Fibroblast of pulmonary artery (primary cell): ENCODE measurements around the gene GPR146.

Experiments used
- DNase-seq: peaks from one replicate; pipeline ENCODE4 v3.0.0-alpha.2; 2010; ENCODE audit warnings: low read depth
- H3K4me3 ChIP-seq: replicated peaks from 2 replicates; pipeline ENCODE4 v1.5.1; 2011; ENCODE audit warnings: low read depth, mild to moderate bottlenecking, control low read depth, low read length, moderate library complexity
- TF ChIP-seq, protein P1 (sequence below): IDR thresholded peaks from 2 replicates; pipeline ENCODE4 v1.5.1; 2011; ENCODE audit warnings: mild to moderate bottlenecking, control low read depth, low read length, inconsistent platforms; ENCODE audit errors: missing control alignments

Gene GPR146

DNA sequence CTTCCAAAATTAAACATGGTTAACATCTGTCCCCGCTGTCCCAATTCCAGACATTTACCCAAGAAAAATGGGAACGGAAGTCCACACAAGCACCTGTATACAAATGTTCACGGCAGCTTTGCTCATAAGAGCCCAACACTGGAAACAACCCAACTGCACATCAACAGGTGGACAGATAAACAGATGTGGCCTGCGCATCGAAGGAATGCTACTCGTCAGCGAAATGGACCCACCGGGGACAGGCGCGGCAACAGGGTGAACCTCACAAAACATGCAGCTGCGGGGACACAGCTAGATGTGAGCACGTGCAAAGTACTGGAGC is 20.9 kb downstream of the GPR146 start:
- DNase-seq, result no peak
- H3K4me3 ChIP-seq, result no peak overlapping the region
- TF ChIP-seq, protein P1, sequence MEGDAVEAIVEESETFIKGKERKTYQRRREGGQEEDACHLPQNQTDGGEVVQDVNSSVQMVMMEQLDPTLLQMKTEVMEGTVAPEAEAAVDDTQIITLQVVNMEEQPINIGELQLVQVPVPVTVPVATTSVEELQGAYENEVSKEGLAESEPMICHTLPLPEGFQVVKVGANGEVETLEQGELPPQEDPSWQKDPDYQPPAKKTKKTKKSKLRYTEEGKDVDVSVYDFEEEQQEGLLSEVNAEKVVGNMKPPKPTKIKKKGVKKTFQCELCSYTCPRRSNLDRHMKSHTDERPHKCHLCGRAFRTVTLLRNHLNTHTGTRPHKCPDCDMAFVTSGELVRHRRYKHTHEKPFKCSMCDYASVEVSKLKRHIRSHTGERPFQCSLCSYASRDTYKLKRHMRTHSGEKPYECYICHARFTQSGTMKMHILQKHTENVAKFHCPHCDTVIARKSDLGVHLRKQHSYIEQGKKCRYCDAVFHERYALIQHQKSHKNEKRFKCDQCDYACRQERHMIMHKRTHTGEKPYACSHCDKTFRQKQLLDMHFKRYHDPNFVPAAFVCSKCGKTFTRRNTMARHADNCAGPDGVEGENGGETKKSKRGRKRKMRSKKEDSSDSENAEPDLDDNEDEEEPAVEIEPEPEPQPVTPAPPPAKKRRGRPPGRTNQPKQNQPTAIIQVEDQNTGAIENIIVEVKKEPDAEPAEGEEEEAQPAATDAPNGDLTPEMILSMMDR, result no peak

DNA sequence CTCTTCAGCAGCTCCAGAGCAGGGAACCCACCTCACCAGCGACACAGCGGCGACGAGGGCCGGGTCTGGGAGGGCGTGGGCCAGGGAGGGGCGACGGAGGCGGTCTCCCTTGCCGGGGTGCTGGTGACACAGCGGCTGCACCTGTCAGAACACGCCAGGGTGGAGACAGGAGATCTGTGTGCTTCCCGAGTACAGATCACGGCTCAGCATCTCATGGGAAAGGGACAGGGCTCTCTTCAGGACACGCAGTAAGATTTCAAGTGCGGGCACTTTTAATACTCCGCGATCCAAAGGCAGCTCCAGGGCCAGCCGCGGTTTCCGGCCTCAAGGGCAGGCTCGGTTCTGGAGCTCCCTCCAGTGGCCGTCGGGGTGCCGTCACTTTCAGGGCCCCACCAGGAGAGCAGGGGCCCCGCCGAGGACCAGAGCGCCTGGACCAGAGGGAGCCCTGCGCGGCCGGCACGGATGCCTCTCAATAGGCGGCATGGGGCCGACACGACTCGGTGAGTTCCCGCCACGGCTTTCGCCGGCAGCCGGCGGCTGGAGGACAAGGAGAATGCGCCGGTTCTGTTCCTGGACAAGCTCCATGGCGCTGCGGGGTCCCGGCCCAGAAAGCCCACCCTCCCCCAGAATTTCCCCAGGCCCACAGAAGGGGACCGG is 21.4 kb downstream of the GPR146 start:
- TF ChIP-seq, protein P1, result peak; percentile 72
- peak; percentile 77 for DNase-seq
- H3K4me3 ChIP-seq, result no peak overlapping the region

DNA sequence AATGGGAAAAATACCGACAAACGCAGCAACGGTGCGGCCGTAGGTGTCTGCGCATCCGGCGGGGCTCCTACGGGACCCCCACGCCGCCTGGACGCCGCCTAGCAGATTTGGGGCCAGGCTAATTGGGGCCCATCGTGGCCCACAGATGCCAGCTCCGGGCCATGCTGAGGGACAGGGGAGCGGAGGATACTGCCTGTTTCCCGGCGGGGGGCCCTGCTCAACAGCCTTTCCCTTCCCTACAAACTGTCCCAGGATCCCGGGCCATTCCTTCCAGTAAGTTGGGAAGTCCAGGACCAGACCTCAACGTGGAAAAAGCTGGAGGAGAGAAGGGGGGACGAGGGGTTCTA is 21.9 kb downstream of the GPR146 start:
- no peak overlapping the region for H3K4me3 ChIP-seq
- DNase-seq, result no peak
- TF ChIP-seq, protein P1, result no peak

DNA sequence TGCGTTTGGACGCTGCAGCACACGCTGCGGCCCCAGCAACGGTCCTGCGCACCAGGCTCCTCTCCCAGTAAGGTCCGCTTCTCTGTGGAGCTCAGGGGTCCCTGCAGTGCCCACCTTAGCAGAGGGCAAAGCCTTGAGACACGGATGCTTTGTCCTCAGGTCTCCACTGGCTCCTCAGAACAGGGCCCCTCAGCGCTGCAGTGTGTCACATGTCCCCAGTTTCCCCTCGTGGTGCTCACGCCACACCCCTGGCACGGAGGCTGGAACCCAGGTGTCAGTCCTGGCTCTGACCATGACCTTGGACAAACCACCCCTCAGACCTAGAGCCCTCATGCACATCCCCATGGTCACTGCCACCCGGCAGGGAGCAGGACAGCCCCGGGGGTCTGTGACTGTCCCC is 23.7 kb downstream of the GPR146 start:
- H3K4me3 ChIP-seq, result no peak overlapping the region
- DNase-seq, result no peak
- TF ChIP-seq, protein P1, result no peak

DNA sequence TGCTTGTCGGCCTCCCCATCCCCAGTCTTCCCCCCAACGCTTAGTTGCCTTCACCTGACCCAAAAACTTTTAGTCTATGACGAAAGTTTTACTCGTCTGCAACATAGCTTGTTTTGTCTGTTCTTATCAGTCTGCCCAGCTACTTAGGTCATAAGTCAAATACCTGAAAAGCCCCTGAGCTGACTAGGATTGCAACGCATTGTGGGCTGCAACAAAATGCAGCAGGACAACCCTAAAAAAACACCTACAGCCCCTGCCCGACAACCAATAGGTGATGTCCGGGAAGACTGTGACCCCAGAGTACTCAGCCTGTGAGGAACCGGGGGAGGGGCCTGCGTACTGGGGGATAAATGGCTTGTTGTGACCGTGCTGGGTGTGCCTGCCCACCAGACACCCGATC is 24.3 kb downstream of the GPR146 start:
- no peak overlapping the region for H3K4me3 ChIP-seq
- TF ChIP-seq, protein P1, result no peak
- no peak for DNase-seq

DNA sequence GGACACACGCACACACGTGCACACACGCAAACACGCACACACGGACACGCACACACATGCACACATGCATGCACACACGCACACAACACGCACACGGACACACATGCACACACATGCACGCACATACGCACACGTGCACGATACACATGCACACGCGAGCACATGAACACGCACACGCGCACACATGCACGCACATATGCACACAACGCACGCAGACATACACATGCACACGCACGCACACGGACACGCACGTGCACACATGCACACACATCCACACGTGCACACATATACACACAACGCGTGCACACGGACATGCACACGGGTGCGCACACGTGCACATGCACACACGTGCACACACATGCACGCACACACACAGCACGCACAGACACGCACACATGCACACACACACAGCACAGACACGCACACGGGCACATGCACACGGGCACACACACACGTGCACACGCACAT is 26.2 kb downstream of the GPR146 start:
- DNase-seq, result no peak
- H3K4me3 ChIP-seq, result no peak overlapping the region

More for the DNA sequence above, 26.2 kb downstream of the GPR146 start:
- TF ChIP-seq, protein P1, result no peak
